ENCODE measurements around the gene UBE2L3. TPM values are rescaled to one million over a fixed set of nuclear protein-coding genes. Genes with fewer than 3 reads are reported as not detected.
A peak's percentile ranks its signal among the peaks of the same experiment; 100 is the strongest.
"Not testable (repeated sequence)": the region's sequence is repeated elsewhere in the genome, so short reads cannot be mapped to it uniquely, and the experiment has no call there.

Gene UBE2L3
- total RNA-seq, 1 experiment from 2014 or later, result 44.2 TPM

DNA sequence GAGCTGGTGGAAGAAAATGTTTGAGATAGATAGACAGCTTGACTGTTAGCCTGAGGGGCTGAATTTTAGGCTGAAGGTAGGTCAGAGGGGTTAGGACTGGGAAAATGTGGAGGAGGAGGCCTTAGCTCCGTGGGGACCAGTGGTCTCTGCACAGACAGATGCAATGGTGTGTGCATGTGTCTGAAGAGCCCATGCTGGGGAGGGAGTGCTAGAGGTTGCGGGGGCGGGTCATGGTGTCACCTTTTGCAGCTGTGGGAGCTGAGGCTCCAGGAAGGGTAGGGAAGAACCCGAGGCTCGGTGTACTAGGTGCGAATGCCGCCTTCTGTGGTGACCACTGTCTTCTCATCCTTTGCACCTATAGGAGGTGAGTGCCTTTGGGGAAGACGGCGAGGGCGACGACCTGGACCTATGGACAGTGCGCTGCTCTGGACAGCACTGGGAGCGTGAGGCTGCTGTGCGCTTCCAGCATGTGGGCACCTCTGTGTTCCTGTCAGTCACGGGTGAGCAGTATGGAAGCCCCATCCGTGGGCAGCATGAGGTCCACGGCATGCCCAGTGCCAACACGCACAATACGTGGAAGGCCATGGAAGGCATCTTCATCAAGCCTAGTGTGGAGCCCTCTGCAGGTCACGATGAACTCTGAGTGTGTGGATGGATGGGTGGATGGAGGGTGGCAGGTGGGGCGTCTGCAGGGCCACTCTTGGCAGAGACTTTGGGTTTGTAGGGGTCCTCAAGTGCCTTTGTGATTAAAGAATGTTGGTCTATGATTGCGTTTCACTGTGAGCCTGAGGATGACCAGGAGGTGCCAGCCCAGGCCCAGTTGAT is 76.2 kb downstream of the UBE2L3 start:
- intact Hi-C loops (cut with micrococcal nuclease), result no loop called here
- POLR2A ChIA-PET, result interaction anchor here (0.5 to 4.6 kb wide), 4 partner anchors 9 to 30 kb away, joined by 3 to 80 read pairs (median 21); partner anchors contain the start of genes PPIL2 and YDJC
- TF ChIP-seq, protein P1, sequence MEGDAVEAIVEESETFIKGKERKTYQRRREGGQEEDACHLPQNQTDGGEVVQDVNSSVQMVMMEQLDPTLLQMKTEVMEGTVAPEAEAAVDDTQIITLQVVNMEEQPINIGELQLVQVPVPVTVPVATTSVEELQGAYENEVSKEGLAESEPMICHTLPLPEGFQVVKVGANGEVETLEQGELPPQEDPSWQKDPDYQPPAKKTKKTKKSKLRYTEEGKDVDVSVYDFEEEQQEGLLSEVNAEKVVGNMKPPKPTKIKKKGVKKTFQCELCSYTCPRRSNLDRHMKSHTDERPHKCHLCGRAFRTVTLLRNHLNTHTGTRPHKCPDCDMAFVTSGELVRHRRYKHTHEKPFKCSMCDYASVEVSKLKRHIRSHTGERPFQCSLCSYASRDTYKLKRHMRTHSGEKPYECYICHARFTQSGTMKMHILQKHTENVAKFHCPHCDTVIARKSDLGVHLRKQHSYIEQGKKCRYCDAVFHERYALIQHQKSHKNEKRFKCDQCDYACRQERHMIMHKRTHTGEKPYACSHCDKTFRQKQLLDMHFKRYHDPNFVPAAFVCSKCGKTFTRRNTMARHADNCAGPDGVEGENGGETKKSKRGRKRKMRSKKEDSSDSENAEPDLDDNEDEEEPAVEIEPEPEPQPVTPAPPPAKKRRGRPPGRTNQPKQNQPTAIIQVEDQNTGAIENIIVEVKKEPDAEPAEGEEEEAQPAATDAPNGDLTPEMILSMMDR (IDR thresholded peaks at IDR 0.05; ENCODE audit: unreplicated experiment), result no peak
- peaks cover 13% of the 10 kb centered on the region for H3K4me1 Mint-ChIP-seq (ENCODE audit: insufficient read depth, unreplicated experiment)
- H3K4me3 Mint-ChIP-seq (ENCODE audit: unreplicated experiment), result peak overlapping the region; percentile 76
- CTCF ChIA-PET, result interaction anchor here (0.6 to 3.8 kb wide), 10 partner anchors 10 to 742 kb away, joined by 3 to 69 read pairs (median 4); partner anchors contain the start of genes CCDC116 and YDJC
- H3K27me3 Mint-ChIP-seq (ENCODE audit: insufficient read depth, unreplicated experiment), result no peaks in the 10 kb centered on the region
- no peaks in the 10 kb centered on the region for H3K9me3 Mint-ChIP-seq (ENCODE audit: unreplicated experiment)
- no peak overlapping the region for H3K27ac Mint-ChIP-seq (ENCODE audit: low read depth, unreplicated experiment)
- peaks cover 43% of the 10 kb centered on the region for H3K36me3 Mint-ChIP-seq (ENCODE audit: insufficient read depth, unreplicated experiment)
- no TSS peak for BruUV-seq (replicated peaks)
- no peak for DNase-seq (ENCODE audit: unreplicated experiment)

DNA sequence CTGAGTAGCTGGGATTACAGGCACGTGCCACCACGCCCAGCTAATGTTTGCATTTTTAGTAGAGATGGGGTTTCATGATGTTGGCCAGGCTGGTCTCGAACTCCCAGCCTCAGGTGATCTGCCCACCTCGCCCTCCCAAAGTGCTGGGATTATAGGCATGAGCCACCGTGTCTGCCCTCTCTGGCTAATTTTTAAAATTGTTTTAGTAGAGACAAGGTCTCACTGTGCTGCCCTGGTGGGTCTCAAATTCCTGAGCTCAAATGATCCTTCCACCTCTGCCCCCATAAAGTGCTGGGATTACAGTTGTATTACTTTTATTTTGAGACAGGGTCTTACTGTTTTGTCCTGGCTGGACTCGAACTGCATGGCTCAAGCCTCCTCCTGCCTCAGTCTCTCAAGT is 78.0 kb downstream of the UBE2L3 start:
- H3K27ac Mint-ChIP-seq (ENCODE audit: low read depth, unreplicated experiment); H3K9me3 Mint-ChIP-seq (ENCODE audit: unreplicated experiment); H3K4me3 Mint-ChIP-seq (ENCODE audit: unreplicated experiment); intact Hi-C loops (cut with micrococcal nuclease); H3K27me3 Mint-ChIP-seq (ENCODE audit: insufficient read depth, unreplicated experiment); BruUV-seq (replicated peaks); DNase-seq (ENCODE audit: unreplicated experiment): not testable (repeated sequence)
- peaks cover 13% of the 10 kb centered on the region for H3K4me1 Mint-ChIP-seq (ENCODE audit: insufficient read depth, unreplicated experiment)
- ChIA-PET CTCF (interaction anchor here (1.1 to 1.7 kb wide), 2 partner anchors 10 to 22 kb away, joined by 3 to 8 read pairs; no protein-coding TSS in a partner anchor), POLR2A (interaction anchor here (1.2 kb wide), 1 partner anchor 16 kb away, joined by 4 read pairs; no protein-coding TSS in a partner anchor)
- peaks cover 51% of the 10 kb centered on the region for H3K36me3 Mint-ChIP-seq (ENCODE audit: insufficient read depth, unreplicated experiment)

DNA sequence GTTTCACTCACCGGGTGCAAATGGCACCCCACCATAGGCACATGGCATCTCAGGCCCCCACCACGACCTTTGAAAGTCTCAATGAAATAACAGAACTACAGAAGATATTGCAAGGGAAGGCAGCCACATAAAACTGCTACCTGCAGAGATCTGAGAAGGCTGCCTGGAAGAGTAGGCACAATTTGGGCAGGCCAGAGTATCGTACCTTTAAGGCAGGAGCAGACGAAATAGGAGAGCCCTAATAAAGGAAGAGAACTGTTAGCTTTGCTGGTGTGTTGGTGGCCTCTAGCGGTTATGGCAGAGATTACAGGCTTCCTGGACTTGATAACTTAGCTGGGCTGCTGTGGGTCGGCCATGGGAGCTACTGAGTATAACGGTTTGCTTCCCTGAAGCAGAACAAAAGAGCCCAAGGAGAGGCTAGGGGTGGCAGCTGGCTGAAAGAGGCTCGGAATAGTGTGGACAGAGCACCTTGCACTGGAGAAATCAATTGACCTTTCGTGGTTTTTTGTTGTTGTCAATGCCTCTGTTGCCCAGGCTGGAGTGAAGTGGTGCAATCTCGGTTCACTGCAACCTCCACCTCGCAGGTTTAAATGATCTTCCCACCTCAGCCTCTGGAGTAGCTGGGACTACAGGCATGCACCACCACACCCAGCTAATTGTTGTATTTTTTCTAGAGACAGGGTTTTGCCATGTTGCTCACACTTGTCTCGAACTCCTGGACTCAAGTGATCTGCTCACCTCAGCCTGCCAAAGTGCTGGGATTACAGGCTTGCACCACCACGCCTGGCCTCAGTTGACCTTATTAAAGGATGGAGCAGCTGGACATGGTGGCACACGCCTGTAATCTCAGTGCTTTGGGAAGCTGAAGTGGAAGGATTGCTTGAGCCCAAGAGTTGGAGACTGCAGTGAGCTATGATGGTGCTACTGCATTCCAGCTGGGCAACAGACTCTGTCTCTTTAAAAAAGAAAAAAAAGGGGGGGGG is 79.4 kb downstream of the UBE2L3 start:
- Mint-ChIP-seq H3K27me3 (ENCODE audit: insufficient read depth, unreplicated experiment) (no peaks in the 10 kb centered on the region), H3K4me3 (ENCODE audit: unreplicated experiment) (no peak overlapping the region), H3K36me3 (ENCODE audit: insufficient read depth, unreplicated experiment) (peaks cover 51% of the 10 kb centered on the region), H3K27ac (ENCODE audit: low read depth, unreplicated experiment) (no peak overlapping the region), H3K9me3 (ENCODE audit: unreplicated experiment) (no peaks in the 10 kb centered on the region), H3K4me1 (ENCODE audit: insufficient read depth, unreplicated experiment) (peaks cover 10% of the 10 kb centered on the region)
- TF ChIP-seq, protein P1 (IDR thresholded peaks at IDR 0.05; ENCODE audit: unreplicated experiment), result peak; percentile 81
- intact Hi-C loops (cut with micrococcal nuclease), result no loop called here
- CTCF ChIA-PET, result interaction anchor here (0.6 to 1.9 kb wide), 20 partner anchors 8 to 393 kb away, joined by 3 to 10 read pairs (median 4); partner anchors contain the start of genes CCDC116, PPIL2 and YDJC
- POLR2A ChIA-PET, result interaction anchor here (0.8 to 1.1 kb wide), 4 partner anchors 18 to 646 kb away, joined by 3 to 5 read pairs (median 4); partner anchors contain the start of gene PPIL2
- peak; percentile 87 for DNase-seq (ENCODE audit: unreplicated experiment)
- BruUV-seq (replicated peaks), result no TSS peak

DNA sequence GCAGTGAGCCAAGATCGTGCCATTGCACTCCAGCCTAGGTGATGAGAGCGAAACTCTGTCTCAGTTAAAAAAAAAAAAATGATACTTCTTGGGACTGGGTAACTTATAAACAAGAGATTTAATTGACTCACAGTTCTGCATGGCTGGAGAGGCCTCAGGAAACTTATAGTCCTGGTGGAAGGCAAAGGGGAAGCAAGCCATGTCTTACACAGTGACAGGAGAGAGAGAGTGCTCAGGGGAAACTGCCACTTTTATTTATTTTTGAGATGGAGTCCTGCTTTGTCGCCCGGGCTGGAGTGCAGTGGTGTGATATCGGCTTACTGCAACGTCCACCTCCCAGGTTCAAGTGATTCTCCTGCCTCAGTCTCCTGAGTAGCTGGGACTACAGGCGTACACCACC is 82.8 kb downstream of the UBE2L3 start:
- H3K27me3 Mint-ChIP-seq (ENCODE audit: insufficient read depth, unreplicated experiment), result no peaks in the 10 kb centered on the region
- H3K4me1 Mint-ChIP-seq (ENCODE audit: insufficient read depth, unreplicated experiment), result no peaks in the 10 kb centered on the region
- intact Hi-C loops (cut with micrococcal nuclease), result no loop called here
- ChIA-PET CTCF (interaction anchor here (0.6 kb wide), 1 partner anchor 19 kb away, joined by 3 read pairs; no protein-coding TSS in a partner anchor), POLR2A (interaction anchor here (0.6 kb wide), 1 partner anchor 225 kb away, joined by 3 read pairs; no protein-coding TSS in a partner anchor)
- no peak for DNase-seq (ENCODE audit: unreplicated experiment)
- H3K36me3 Mint-ChIP-seq (ENCODE audit: insufficient read depth, unreplicated experiment), result peaks cover 30% of the 10 kb centered on the region
- peak overlapping the region; percentile 4 for H3K4me3 Mint-ChIP-seq (ENCODE audit: unreplicated experiment)
- no TSS peak for BruUV-seq (replicated peaks)
- no peaks in the 10 kb centered on the region for H3K9me3 Mint-ChIP-seq (ENCODE audit: unreplicated experiment)
- no peak overlapping the region for H3K27ac Mint-ChIP-seq (ENCODE audit: low read depth, unreplicated experiment)
- TF ChIP-seq, protein P1 (IDR thresholded peaks at IDR 0.05; ENCODE audit: unreplicated experiment), result no peak
